ENCODE data around the gene VTI1A. TPM values are rescaled to one million over a fixed set of nuclear protein-coding genes. Genes with fewer than 3 reads are reported as not detected.
"Not testable (repeated sequence)": the region's sequence is repeated elsewhere in the genome, so short reads cannot be mapped to it uniquely, and the experiment has no call there.

The VTI1A gene
- total and polyA plus RNA-seq, 7 donors, result 10.8 to 80.3 (median 36.8) TPM

DNA sequence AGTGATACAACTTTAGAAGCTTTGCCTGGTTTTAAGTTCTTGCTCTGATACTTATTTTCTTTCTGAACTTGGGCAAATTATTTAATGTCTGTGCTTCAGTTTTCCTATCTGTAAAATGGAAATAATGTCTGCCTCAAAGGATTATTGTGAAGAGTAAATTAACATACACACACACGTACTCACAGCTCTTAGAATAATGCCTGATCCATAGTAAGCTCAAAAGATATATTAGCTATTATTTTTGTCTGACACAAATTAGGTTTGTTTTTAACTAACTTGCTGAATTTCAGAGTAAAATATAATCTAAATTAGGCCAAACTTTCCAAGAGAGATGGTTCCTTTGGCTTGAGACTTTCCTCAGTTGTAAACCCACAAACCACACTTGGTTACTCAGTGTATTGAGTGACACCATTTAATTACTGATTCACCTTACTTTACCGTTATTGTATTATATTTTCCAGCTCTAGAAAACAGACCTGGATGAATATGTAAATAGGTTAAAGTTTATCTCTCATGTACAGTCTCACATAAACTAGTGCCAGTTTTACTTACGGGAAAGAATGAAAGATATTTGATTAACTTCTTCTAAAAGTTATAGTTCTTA, 50.4 kb downstream of the VTI1A start:
- H3K27ac ChIP-seq, result no peak overlapping the region
- intact Hi-C loops (cut with DNase I), result no loop called here
- no peaks in the 10 kb centered on the region for H3K9me3 ChIP-seq
- TF ChIP-seq POLR2AphosphoS5 (IDR thresholded peaks at IDR 0.05) (no peak), POLR2A (IDR thresholded peaks at IDR 0.05) (no peak), EP300 (IDR thresholded peaks at IDR 0.05) (no peak)
- TF ChIP-seq, protein P1, sequence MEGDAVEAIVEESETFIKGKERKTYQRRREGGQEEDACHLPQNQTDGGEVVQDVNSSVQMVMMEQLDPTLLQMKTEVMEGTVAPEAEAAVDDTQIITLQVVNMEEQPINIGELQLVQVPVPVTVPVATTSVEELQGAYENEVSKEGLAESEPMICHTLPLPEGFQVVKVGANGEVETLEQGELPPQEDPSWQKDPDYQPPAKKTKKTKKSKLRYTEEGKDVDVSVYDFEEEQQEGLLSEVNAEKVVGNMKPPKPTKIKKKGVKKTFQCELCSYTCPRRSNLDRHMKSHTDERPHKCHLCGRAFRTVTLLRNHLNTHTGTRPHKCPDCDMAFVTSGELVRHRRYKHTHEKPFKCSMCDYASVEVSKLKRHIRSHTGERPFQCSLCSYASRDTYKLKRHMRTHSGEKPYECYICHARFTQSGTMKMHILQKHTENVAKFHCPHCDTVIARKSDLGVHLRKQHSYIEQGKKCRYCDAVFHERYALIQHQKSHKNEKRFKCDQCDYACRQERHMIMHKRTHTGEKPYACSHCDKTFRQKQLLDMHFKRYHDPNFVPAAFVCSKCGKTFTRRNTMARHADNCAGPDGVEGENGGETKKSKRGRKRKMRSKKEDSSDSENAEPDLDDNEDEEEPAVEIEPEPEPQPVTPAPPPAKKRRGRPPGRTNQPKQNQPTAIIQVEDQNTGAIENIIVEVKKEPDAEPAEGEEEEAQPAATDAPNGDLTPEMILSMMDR (IDR thresholded peaks at IDR 0.05), result no peak
- H3K36me3 ChIP-seq, result no peaks in the 10 kb centered on the region
- no peak overlapping the region for H3K4me3 ChIP-seq
- DNase-seq, result no peak
- 89 to 95% methylated on average over 3 of the region's 3 CpGs for WGBS, 2 donors
- no peaks in the 10 kb centered on the region for H3K27me3 ChIP-seq
- H3K4me1 ChIP-seq, result peaks cover 0 to 9% (median 0%) of the 10 kb centered on the region in 4 donors

DNA sequence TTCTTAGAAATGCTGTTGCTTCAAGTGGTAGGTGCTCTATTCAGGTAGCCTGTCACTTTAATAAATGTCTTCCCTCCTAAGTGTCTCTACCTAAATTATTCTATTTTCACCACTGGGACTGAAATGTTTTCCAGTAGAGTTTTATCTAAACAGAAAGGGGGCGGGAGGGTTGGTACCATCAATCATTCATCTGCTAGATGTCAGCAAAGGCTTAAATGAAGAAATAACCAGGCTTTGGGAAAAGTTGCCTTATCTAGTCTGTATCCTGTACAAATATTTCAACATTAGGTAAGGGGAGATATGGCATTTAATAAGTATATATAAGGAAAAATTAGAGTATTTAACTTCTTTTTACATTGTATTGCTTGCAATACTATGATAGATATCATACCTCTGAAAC, 51.8 kb downstream of the VTI1A start:
- no peak for TF ChIP-seq POLR2A (IDR thresholded peaks at IDR 0.05)
- TF ChIP-seq POLR2AphosphoS5 (IDR thresholded peaks at IDR 0.05), result no peak
- TF ChIP-seq, protein P1 (IDR thresholded peaks at IDR 0.05), result no peak
- TF ChIP-seq EP300 (IDR thresholded peaks at IDR 0.05), result no peak
- DNase-seq, result no peak
- no peaks in the 10 kb centered on the region for H3K27me3 ChIP-seq
- H3K4me1 ChIP-seq, result peaks cover 0 to 9% (median 0%) of the 10 kb centered on the region in 4 donors
- H3K9me3 ChIP-seq, result no peaks in the 10 kb centered on the region
- no peak overlapping the region for H3K4me3 ChIP-seq
- H3K27ac ChIP-seq, result no peak overlapping the region
- WGBS, 2 donors, result 92 to 98% methylated on average over 1 of the region's 1 CpG
- no peaks in the 10 kb centered on the region for H3K36me3 ChIP-seq
- intact Hi-C loops (cut with DNase I), result no loop called here

DNA sequence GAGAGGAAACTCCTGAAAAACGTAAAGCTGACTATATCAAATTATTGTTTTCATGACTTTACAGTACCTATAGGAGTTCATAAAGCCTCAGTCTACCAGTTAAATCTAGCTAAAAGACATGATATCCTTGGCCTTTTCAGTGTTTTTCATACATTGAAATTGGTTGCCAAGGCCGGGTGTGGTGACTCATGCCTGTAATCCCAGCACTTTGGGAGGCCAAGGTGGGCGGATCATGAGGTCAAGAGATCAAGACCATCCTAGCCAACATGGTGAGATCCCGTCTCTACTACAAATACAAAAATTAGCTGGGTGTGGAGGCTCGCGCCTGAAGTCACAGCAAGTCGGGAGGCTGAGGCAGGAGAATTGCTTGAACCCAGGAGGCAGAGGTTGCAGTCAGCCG, 53.0 kb downstream of the VTI1A start:
- H3K36me3 ChIP-seq; DNase-seq; H3K27ac ChIP-seq; H3K9me3 ChIP-seq; intact Hi-C loops (cut with DNase I); H3K4me1 ChIP-seq; H3K27me3 ChIP-seq; H3K4me3 ChIP-seq: not testable (repeated sequence)
- 96% methylated on average over 8 of the region's 8 CpGs for WGBS, 2 donors

DNA sequence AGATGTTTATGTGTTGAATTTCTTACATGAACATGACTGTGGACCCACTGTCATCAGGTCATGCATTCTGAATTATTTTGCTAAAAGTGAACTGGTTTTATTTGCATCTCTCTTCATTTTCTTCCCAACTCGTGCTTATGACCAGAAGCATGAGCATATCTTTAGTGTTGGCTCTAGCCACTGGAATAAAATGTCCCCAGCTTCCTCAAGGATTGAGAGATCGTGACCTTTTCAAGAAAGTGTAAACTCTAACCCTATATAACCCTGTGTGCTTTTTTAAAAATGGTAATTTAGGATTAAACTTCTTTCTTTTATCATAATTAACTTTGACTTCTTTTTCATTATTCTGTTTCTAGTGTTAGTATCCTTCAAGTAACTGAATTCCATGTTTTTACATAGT, 55.5 kb downstream of the VTI1A start:
- no peaks in the 10 kb centered on the region for H3K36me3 ChIP-seq
- H3K9me3 ChIP-seq, result no peaks in the 10 kb centered on the region
- DNase-seq, result no peak
- TF ChIP-seq, protein P1 (IDR thresholded peaks at IDR 0.05), result no peak
- TF ChIP-seq POLR2A (IDR thresholded peaks at IDR 0.05), result no peak
- TF ChIP-seq EP300 (IDR thresholded peaks at IDR 0.05), result no peak
- no peak for TF ChIP-seq POLR2AphosphoS5 (IDR thresholded peaks at IDR 0.05)
- intact Hi-C loops (cut with DNase I), result no loop called here
- no peaks in the 10 kb centered on the region for H3K27me3 ChIP-seq
- H3K4me1 ChIP-seq, result peaks cover 0 to 7% (median 0%) of the 10 kb centered on the region in 4 donors
- H3K4me3 ChIP-seq, result no peak overlapping the region
- H3K27ac ChIP-seq, result no peak overlapping the region
- WGBS, 2 donors, result 86 to 91% methylated on average over 2 of the region's 2 CpGs

DNA sequence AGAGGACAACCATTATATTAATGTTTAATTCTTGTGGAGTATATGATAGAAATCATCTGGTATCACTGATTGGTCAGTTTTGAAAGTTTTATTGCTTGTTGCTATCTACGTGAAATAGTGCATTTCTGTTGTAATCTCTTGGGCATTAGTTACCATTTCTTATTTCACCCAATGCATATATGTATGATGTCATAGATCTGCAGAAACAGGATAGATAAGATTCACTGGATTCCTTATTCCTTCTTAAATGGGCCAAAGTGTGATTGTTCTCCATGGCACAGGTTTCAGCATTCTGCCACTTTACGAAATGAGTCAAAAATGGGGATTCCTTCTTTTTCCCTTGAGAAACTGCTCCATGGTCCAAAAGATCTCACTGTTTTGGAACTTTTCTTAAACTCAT, 56.6 kb downstream of the VTI1A start:
- WGBS, 2 donors, result 95 to 97% methylated on average over 2 of the region's 2 CpGs

More for the DNA sequence above, 56.6 kb downstream of the VTI1A start:
- no peaks in the 10 kb centered on the region for H3K4me1 ChIP-seq
- intact Hi-C loops (cut with DNase I), result no loop called here
- no peaks in the 10 kb centered on the region for H3K36me3 ChIP-seq
- no peaks in the 10 kb centered on the region for H3K9me3 ChIP-seq
- H3K27ac ChIP-seq, result no peak overlapping the region
- no peaks in the 10 kb centered on the region for H3K27me3 ChIP-seq
- no peak overlapping the region for H3K4me3 ChIP-seq
- no peak for DNase-seq
- TF ChIP-seq POLR2A (IDR thresholded peaks at IDR 0.05) (no peak), EP300 (IDR thresholded peaks at IDR 0.05) (no peak), POLR2AphosphoS5 (IDR thresholded peaks at IDR 0.05) (no peak)
- TF ChIP-seq, protein P1 (IDR thresholded peaks at IDR 0.05), result no peak

All from sigmoid colon (tissue), 7 donors.